Activated CD8-positive, alpha-beta T cell treated with anti-CD3 and anti-CD28 coated beads, Interleukin-2, amount 10 ng/mL, durations not matched to agents 7 days and 5 days (primary cell): ENCODE results near the gene TRIM34. TPM values are rescaled to one million over a fixed set of nuclear protein-coding genes. Genes with fewer than 3 reads are reported as not detected.
"Not testable (repeated sequence)": the region's sequence is repeated elsewhere in the genome, so short reads cannot be mapped to it uniquely, and the experiment has no call there.

Experiments
- ATAC-seq: fragments of 150-1000 bp; cut with Tn5 transposase; one replicate; pipeline ENCODE4 v1.10.0; 2021; ENCODE audit warnings: moderate library complexity
- CTCF ChIA-PET: fragments of 350-600 bp; sonication (Branson Sonifier 250); formaldehyde crosslinking; loops from one replicate; lab custom pipeline; 2021; ENCODE audit warnings: antibody characterized with exemption; lab: Charles Lee
- POLR2A ChIA-PET: fragments of 350-600 bp; sonication (Branson Sonifier 250); formaldehyde crosslinking; loops from one replicate; lab custom pipeline; 2021; ENCODE audit warnings: antibody characterized with exemption; lab: Charles Lee
- DNase-seq: peaks from one replicate; pipeline ENCODE4 v3.0.0-alpha.2; 2020
- H3K27ac Mint-ChIP-seq: one replicate; pipeline ENCODE4 v1.8.0; 2021; ENCODE audit warnings: mild to moderate bottlenecking, mixed read lengths
- H3K27me3 Mint-ChIP-seq: one replicate; pipeline ENCODE4 v1.8.0; 2021; ENCODE audit warnings: low read depth, mixed read lengths
- H3K36me3 Mint-ChIP-seq: one replicate; pipeline ENCODE4 v1.8.0; 2021; ENCODE audit warnings: low read depth, mixed read lengths
- H3K4me1 Mint-ChIP-seq: one replicate; pipeline ENCODE4 v1.8.0; 2021; ENCODE audit warnings: low read depth, mixed read lengths
- H3K4me3 Mint-ChIP-seq: one replicate; pipeline ENCODE4 v1.8.0; 2021; ENCODE audit warnings: mild to moderate bottlenecking, mixed read lengths
- H3K9me3 Mint-ChIP-seq: one replicate; pipeline ENCODE4 v1.8.0; 2022; ENCODE audit warnings: mixed read lengths; ENCODE audit not compliant: insufficient read depth
- total RNA-seq, 2 experiments: library from RNA; stranded (reverse); gene quantifications; one replicate each; pipeline ENCODE4 v1.2.3, GENCODE V29; 2021

TRIM34 gene
- total RNA-seq, 2 experiments from 2014 or later = 11.9 to 12.3 TPM

DNA sequence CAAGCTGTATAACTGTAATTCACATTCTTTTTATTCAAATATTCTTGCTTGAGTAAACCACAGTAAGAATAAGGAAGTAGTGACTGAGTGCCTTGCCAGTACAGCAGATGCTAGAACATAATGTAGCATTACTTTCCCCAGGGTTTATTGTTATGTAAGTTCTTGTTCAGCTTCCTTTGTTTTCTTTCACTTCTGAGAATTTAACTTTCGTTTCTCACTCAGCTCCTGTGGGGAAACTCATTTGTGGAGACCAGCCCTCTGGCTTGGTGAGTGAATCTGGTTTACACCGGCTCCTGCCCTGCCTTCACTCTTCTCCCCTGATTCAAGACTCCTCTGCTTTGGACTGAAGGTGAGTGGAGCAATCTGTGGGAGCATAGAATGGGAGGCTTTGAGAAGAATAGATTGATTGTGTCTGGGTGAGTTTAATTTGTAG lies 64.8 kb downstream of the TRIM34 start, which contains the start of gene TRIM22:
TRIM22 (plus strand) TSS at position 240 of the 433 bp plus-strand sequence. CDS start 6,443 bp downstream, outside the sequence.
- H3K27me3 Mint-ChIP-seq = no peaks in the 10 kb centered on the region
- peak; percentile 77 for DNase-seq
- H3K9me3 Mint-ChIP-seq = no peaks in the 10 kb centered on the region
- POLR2A ChIA-PET = interaction anchor here (1.0 to 2.8 kb wide), 11 partner anchors 9 to 1084 kb away, joined by 3 to 36 read pairs (median 7); partner anchors contain the start of gene TRIM34
- peaks cover 53% of the 10 kb centered on the region for H3K4me1 Mint-ChIP-seq
- H3K27ac Mint-ChIP-seq = peak within 1 kb of the TSS; percentile 92
- peak within 1 kb of the TSS; percentile 87 for H3K4me3 Mint-ChIP-seq
- H3K36me3 Mint-ChIP-seq = peaks cover 38% of the 10 kb centered on the region
- CTCF ChIA-PET = interaction anchor here (0.8 to 3.5 kb wide), 8 partner anchors 9 to 214 kb away, joined by 3 to 11 read pairs (median 5); partner anchors contain the start of gene TRIM34
- peak; percentile 70 for ATAC-seq

DNA sequence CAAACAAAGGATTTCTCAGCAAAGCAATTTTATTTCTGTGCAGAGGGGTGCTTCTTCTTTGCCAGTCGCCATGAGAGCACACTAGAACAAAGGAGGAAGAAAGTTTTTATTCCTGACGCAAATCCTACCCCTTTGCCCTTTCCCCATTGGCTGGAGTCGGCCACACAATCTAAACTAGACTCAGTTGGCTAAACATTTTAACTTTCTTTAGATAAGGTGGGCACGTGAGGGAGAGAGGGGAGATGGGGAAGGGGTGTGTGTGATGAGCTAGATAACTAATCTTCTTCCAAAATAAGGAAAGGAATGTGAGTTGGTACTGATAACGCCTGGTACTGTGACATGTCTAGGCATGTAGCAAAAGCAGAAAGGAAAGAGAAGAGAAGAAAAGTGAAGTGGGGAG lies 65.4 kb downstream of the TRIM34 start:
- H3K27ac Mint-ChIP-seq = peak overlapping the region; percentile 92
- H3K4me1 Mint-ChIP-seq = peaks cover 54% of the 10 kb centered on the region
- no peaks in the 10 kb centered on the region for H3K9me3 Mint-ChIP-seq
- H3K4me3 Mint-ChIP-seq = peak overlapping the region; percentile 87
- DNase-seq = no peak
- POLR2A ChIA-PET = interaction anchor here (0.8 to 2.8 kb wide), 11 partner anchors 8 to 713 kb away, joined by 3 to 36 read pairs (median 7); partner anchors contain the start of gene TRIM34
- no peaks in the 10 kb centered on the region for H3K27me3 Mint-ChIP-seq
- CTCF ChIA-PET = interaction anchor here (0.7 to 3.5 kb wide), 9 partner anchors 8 to 673 kb away, joined by 3 to 11 read pairs (median 4); partner anchors contain the start of gene TRIM34
- H3K36me3 Mint-ChIP-seq = peaks cover 44% of the 10 kb centered on the region
- ATAC-seq = no peak

DNA sequence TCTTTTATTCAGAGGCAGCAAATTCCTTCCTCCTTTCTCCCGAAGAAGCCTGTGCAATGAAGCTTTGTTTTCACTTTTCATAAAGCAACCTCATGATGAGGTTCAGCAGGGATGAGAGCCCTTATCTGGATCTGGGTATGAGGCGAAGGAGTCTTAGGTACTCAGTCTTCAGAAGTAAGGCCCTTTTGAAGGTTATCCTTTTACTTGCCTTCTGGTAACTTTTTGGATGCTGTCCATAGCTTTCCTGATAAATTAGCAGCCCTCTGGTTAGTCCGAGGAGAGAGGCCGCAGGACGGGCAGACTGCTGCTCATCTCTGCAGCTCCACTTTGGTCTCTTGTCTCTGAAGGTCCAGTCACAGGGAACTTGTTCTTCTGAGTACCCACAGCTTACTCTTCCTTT lies 65.9 kb downstream of the TRIM34 start:
- Mint-ChIP-seq H3K36me3 (peaks cover 48% of the 10 kb centered on the region), H3K27ac (peak overlapping the region; percentile 92), H3K4me1 (peaks cover 55% of the 10 kb centered on the region), H3K27me3 (no peaks in the 10 kb centered on the region), H3K9me3 (no peaks in the 10 kb centered on the region), H3K4me3 (peak overlapping the region; percentile 87)
- POLR2A ChIA-PET = interaction anchor here (0.8 to 2.8 kb wide), 10 partner anchors 10 to 712 kb away, joined by 3 to 36 read pairs (median 7); partner anchors contain the start of gene TRIM34
- CTCF ChIA-PET = interaction anchor here (0.6 to 3.5 kb wide), 10 partner anchors 8 to 673 kb away, joined by 3 to 11 read pairs (median 4); partner anchors contain the start of gene TRIM34
- DNase-seq (no peak), ATAC-seq (no peak)

DNA sequence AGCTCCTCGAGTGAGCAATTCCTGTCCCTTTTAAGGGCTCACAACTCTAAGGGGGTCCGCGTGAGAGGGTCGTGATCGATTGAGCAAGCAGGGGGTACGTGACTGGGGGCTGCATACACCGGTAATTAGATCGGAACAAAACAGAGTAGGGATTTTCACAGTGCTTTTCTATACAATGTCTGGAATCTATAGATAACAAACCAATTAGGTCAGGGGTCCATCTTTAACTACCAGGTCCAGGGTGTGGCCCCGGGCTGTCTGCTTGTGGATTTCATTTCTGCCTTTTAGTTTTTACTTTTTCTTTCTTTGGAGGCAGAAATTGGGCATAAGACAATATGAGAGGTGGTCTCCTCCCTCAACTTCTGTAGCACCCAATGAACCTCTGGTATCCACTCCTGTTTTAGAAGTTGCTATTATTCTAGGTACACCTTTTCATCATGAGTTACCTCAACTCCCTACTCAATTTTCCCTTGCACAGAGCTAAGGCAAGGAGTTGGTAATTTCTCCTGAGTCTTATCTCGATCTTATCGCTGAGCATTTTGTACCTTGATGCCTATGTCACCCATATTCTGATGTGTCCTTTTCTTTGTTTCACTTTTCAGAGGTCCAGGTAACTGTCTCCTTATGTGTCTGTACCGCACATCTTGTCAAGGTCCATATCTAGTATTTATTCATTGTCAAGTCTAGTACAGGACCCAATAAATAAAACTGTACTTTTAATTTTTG lies 66.6 kb downstream of the TRIM34 start:
- peak; percentile 17 for ATAC-seq
- H3K27me3 Mint-ChIP-seq, DNase-seq, H3K9me3 Mint-ChIP-seq: not testable (repeated sequence)
- POLR2A ChIA-PET = interaction anchor here (1.5 to 2.8 kb wide), 5 partner anchors 10 to 67 kb away, joined by 3 to 36 read pairs (median 23); partner anchors contain the start of gene TRIM34
- Mint-ChIP-seq H3K4me1 (peaks cover 59% of the 10 kb centered on the region), H3K36me3 (peaks cover 55% of the 10 kb centered on the region), H3K27ac (peak overlapping the region; percentile 92), H3K4me3 (peak overlapping the region; percentile 87)
- CTCF ChIA-PET = interaction anchor here (0.6 to 3.5 kb wide), 5 partner anchors 10 to 672 kb away, joined by 3 to 11 read pairs (median 4); no protein-coding TSS in a partner anchor

DNA sequence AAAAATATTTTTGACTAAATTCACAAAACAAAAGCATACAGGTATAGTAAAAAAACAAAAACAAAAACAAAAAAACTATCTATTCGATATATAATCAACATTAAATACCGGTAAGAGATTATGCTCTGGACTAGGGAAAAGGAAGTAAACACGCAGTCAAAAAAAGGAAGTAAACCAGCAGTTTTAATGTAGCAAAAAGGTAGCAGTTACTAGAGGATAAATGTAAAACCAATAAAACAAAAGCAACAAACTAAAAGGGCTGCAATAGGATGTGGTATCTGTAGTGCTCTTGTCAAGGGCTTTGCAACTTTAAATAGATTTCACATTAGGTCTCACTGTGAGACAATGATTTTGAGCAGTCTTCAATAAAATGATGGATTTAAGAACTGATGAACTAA lies 67.2 kb downstream of the TRIM34 start:
- peaks cover 59% of the 10 kb centered on the region for H3K36me3 Mint-ChIP-seq
- POLR2A ChIA-PET = interaction anchor here (1.3 to 1.5 kb wide), 2 partner anchors 9 to 24 kb away, joined by 3 to 5 read pairs; no protein-coding TSS in a partner anchor
- DNase-seq = no peak
- CTCF ChIA-PET = interaction anchor here (2.8 to 3.5 kb wide), 2 partner anchors 9 to 92 kb away, joined by 9 to 11 read pairs; no protein-coding TSS in a partner anchor
- no peak for ATAC-seq
- peak overlapping the region; percentile 92 for H3K27ac Mint-ChIP-seq
- H3K4me3 Mint-ChIP-seq = peak overlapping the region; percentile 87
- no peaks in the 10 kb centered on the region for H3K9me3 Mint-ChIP-seq
- no peaks in the 10 kb centered on the region for H3K27me3 Mint-ChIP-seq
- peaks cover 62% of the 10 kb centered on the region for H3K4me1 Mint-ChIP-seq

Other genes with a start within 250 kb of the TRIM34 start
- gene OR51M1, start 241.2 kb upstream of the TRIM34 start, total RNA-seq = not detected
- gene OR51Q1, start 202.9 kb upstream of the TRIM34 start, total RNA-seq = not detected
- not detected for gene OR51I1, start 183.5 kb upstream of the TRIM34 start, total RNA-seq
- not detected for gene OR51I2, start 175.7 kb upstream of the TRIM34 start, total RNA-seq
- not detected for gene OR52D1, start 136.3 kb upstream of the TRIM34 start, total RNA-seq
- gene UBQLN3, start 115.0 kb upstream of the TRIM34 start, total RNA-seq = not detected
- under 1 TPM in 1 of 2 experiments, not detected in 1; 0.23 TPM for gene UBQLNL, start 108.3 kb upstream of the TRIM34 start, total RNA-seq
- not detected for gene OR52H1, start 76.5 kb upstream of the TRIM34 start, total RNA-seq
- gene OR52B6, start 44.1 kb upstream of the TRIM34 start, total RNA-seq = not detected
- under 1 TPM; 0.47 to 0.58 TPM for gene TRIM6, start 28.4 kb upstream of the TRIM34 start, total RNA-seq
- 10 to 100 TPM; 28.1 to 33.4 TPM for gene TRIM5, start 60.1 kb downstream of the TRIM34 start, total RNA-seq
- 100 to 1,000 TPM; 228 to 242 TPM for gene TRIM22, start 64.8 kb downstream of the TRIM34 start, total RNA-seq
- under 1 TPM; 0.16 to 0.34 TPM for gene OR56B1, start 111.4 kb downstream of the TRIM34 start, total RNA-seq
- gene OR52N4, start 129.2 kb downstream of the TRIM34 start, total RNA-seq = under 1 TPM; 0.63 to 0.71 TPM
- not detected for gene OR52N5, start 158.4 kb downstream of the TRIM34 start, total RNA-seq
- gene OR52N1, start 166.3 kb downstream of the TRIM34 start, total RNA-seq = not detected
- gene OR52N2, start 183.9 kb downstream of the TRIM34 start, total RNA-seq = not detected
- not detected for gene OR52E6, start 216.9 kb downstream of the TRIM34 start, total RNA-seq
- not detected for gene OR52E8, start 232.7 kb downstream of the TRIM34 start, total RNA-seq